HL-60/S4 treated with retinoic acid at 250 ng/mL for 4 days and 3 days (cell line): Measurements from ENCODE around the gene SH3D21.

ENCODE experiments used
- in situ Hi-C: fragments of 300-500 bp; cut with MboI; formaldehyde crosslinking; loops from 2 replicates; pipeline ENCODE4 v1.7.0; 2022; ENCODE audit warnings: low sequenced_read_pairs

SH3D21 gene

DNA sequence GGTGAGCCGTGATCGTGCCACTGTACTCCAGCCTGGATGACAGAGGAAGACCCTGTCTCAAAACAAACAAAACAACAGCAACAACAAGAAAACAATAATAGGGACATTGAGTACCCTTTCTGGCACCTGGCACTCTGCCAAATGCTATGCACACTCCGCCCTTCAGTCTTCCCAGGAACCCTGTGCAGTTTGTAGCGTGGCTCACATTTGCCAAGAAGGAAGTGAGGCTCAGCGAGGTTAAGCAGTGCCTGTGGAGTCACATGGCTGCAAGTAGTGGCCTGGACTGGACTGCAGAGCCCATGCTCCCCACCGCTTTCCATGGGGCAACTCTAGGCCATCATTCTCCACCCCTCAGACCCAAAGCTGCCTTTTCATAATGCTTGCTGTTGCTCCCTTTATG lies 22.5 kb downstream of the SH3D21 start:
- in situ Hi-C loops: no loop called here

DNA sequence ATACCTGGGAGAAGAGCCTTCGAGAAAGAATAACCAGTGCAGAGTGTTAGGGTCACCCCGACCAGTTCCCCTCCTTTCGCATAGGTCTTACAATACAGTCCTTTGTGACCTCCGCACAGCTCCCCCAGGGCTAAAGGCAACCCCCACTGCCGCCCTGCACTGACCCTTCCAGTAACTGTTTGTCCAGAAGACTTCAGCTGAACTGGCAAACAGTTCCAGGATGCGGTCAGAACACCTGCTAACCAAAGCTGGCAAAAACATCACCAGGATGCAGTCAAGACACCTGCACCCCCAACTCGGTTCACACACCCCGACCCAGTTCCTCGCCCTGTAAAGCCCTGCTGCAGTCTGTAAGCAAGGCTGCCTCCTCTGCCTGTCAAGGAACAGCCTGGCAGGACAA lies 23.6 kb downstream of the SH3D21 start:
- in situ Hi-C loops: no loop called here

DNA sequence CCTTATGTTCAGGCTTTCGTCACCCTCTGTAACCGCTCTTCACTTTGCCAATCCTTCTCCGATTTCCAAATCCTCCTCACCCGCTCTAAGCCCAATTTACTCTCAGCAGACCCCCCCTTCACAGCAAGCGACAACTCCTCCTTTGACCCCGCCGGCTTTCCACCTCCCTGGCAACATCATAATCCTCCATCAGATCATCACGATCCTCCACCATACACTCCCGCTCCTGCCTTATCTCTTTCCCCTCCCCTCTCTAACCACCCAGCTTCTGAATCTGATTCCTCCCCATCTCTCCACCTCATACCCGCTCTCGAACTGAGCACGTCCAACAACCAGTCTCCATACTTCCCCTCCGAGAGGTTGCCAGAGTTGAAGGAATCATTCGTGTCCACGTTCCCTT lies 24.8 kb downstream of the SH3D21 start:
- in situ Hi-C loops: no loop called here

DNA sequence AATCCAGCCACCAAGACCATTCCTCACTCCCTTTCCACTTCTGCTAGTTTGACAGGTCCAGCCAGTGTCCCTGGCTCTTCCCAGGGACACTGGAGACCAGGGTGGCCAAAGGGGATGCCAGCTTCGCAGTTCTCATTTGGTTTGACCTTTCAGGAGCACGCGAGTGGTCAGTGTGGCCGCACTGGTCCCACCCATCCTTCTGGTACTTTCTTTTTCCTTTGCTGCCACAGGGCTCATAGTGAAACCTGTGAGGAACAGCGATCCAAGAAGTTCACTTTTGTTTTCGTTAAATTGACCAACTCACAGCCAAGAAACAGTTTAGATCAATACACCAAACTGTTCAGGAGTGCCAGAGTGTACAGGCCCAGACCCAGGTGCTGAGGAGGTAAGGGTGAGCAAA lies 31.7 kb downstream of the SH3D21 start:
- in situ Hi-C loops: no loop called here

DNA sequence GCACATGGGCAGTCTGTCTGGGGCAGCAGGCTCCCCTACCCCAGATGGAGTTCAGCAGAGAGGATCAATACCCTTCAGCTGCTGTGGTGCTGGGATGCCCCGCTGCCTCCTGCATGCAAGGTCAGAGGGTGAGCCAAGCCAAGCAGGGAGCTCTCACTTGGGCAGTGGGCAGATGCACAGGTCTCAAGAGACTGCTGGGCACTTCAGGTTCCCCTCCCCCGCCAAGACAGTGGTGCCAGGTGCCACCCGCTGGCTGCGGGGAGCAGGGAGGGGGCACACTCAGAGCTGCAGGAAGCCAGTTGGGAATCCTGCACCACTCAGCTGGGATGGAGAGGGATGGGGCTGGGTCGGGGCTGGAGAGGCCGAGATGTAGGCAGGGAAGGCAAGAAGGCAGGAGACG lies 33.0 kb downstream of the SH3D21 start:
- in situ Hi-C loops: no loop called here

DNA sequence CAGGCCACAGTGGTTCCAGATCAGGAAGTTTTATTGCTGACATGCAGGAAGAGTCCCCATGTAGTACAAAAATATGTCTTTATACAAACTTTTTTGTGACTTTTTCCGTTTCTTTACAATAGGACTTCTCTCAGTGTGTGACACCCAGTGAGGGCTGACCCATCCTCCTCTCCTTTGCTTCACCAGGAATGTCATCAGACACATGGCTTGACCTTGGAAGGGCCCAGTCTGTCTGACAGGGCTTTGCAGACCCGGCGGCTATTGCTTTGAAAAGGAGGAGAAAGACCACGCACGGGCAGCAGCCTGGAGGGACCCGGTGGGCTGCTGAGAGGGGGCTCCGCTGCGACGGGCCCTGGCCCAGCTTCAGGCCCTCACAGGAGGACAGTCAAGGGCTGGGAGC lies 33.4 kb downstream of the SH3D21 start:
- in situ Hi-C loops: no loop called here

DNA sequence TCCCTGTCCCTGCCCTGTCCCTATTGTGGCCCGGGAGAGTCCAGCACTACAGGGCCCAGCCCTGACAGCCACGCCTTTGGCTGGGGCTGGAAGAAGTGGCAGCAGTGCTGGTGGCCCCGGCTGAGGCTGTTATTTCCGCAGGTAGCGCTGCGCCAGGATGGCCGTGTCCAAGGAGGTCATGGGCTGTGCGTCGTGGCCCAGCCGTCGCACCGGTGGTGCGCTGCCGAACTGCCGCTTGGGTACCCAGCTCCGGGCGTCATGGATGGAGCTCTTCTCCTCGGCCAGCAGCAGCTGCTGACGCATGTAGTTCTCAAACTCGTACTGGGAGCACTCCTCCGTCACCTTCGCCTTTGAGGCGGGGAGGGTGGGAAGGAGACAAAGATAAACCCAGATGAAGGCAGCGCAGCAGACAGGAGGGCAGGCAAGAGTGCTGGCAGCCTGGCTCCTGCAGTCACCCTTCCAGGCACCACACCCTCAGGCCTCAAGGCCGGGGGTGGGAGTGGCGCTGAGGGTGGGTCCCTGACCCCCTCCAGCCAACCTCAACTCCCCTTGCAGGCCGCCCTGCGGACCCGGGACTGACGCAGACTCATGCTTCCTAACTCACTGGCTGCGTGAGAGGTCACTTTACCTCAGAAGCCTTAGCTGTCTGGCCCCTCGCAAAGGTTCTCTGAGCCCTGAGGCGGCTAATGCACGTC lies 35.6 kb downstream of the SH3D21 start:
- in situ Hi-C loops: no loop called here

DNA sequence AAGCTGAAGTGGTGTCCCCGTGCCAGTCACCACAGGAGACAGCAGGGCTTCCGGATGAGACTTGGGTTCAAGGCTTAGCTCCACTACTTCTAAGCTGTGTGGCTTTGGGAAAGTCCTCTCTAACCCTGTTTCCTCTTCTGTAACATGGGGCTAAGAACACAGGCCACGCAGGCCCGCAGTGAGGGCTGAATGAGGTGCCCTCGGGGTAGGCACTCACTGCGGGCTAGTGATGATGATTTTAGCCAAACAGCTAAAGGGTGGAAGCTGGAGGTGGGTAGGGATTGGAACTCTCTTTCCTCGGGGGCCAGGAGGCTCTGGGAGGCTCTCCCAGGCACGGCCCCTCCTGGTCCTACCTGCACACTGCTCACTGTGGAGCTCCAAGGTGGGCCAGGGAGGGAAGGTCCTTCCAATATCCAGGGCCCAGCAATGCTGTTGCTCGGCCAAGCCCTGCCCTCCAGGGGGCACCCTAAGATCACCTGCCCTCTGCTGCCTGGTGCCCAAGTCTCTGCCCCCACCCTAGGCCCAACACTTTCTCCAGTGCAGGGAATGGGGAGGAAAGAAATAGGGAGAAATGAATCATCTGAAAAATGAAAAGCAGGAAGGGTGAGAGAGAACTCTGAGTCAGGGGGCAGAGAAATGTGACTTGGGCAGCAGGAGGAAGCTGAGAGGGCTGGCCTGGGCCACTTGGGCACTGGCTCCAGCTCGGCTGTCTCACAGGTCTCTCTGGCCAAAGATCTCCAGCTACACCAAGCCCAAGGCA lies 36.4 kb downstream of the SH3D21 start:
- in situ Hi-C loops: no loop called here

DNA sequence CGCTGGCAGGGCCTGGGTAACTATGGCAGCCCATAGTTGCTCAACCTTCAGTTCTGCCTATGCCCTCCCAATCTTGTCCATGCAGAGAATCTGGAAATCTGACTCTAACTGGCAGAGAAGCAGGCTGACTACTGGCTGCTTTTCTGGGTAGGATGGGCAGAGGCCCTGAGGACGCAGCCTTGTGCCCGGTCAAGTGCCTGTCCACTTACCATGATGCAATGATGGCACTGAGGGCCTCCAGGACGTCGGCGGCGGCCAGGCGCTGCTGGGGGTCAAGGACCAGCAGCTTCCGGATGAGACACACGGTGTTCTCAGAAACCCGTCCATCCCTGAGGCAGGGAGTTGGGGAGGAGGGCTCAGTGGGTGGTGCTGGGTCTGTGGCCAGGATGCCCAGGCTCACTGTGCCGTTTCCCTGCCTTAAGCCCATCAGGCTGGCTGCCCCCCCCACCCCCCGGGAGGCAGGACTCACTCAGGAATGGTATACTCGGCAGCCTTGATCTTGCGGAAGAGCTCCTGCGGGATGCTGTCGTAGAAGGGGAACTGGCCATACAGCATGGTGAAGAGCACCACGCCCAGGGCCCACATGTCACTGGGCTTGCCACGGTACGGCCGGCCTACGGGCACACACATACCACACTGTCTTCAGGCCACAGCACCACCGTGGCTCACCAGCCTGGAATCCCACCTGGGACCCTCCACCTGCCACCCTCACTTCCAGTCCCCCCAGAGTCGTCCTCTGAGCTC lies 37.7 kb downstream of the SH3D21 start:
- in situ Hi-C loops: no loop called here

DNA sequence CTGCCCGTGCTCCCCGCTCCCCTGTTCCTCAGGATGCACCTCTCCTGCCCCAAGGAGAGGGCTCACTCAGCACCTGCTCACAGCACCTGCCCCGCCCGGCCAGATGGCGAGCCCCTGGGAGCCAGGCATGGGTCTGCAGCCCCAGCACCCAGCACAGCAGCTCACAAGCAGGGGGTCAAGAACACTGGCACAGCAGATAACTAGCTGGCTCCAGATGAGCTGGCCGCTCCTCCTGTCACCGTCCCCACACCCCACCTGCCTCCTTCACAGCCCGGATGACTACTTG lies 38.2 kb downstream of the SH3D21 start:
- in situ Hi-C loops: no loop called here

DNA sequence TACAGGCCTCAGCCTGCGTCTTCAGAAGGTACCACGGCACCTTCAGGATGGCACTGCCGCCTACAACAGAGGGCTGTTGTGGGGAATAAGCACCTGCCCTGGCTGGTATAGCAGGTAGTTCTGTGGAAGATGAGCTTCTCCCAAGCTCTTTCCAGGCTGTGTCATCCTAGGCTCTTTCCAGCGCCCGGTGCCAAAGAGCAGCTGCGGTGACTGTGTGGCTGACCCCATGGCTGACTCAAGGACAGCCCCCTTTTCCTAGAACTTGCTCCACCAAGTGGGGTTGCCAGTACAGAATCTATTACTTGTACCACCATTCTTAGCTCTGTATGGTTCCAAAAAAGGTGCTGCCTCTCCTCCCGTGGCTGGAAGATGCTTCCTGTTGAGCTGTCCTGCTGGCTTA lies 39.2 kb downstream of the SH3D21 start:
- in situ Hi-C loops: no loop called here

DNA sequence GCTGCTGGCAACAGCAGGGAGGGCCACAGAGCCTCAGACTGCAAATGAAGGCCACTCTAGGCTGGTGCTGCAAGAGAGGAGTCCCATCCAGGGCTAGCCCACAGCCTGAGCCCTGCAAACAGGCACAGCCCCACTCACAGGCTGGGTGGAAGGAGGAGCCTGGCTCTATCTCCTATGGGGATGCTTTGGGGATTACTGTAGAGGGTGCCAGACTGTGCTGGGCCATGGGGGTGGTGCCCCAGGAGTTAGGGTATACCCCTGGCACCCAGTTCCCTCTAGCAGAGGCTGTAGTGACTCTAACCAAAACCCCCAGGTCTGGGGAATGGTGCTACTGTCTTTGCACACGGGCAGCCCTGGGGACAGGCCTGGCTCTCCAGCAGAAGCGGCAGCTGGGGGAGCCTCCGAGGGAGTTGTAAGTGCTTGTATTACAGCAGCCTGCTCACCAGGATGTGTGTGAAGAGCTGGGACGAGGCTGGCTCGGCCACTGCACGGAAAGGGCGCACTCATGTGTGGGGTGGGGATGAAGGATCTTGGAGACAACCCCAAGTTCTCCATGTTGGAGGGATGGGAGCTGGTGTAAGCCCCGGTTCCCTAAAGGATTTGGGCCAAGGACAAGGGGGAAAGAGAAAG lies 40.7 kb downstream of the SH3D21 start:
- in situ Hi-C loops: no loop called here

DNA sequence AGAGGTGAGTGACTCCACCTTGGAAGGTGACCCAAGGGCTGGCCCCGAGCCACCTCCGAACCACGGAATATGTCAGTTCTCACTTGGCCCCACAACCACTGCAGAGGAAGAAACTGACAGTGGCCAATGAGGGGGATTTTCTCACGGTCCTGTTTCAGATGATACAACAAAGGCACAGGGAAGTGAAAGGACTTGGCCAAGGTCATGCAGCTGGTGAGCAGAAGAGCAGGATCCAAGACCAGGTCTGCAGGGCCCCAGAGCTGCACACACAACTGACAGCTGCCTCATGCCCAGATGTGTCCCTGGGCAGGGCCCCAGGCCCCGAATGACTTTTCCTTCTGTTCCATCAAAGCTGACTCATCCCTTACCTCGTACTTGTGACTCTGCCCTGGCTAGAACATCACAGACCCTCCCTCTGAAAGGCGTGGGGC lies 43.1 kb downstream of the SH3D21 start:
- in situ Hi-C loops: no loop called here

DNA sequence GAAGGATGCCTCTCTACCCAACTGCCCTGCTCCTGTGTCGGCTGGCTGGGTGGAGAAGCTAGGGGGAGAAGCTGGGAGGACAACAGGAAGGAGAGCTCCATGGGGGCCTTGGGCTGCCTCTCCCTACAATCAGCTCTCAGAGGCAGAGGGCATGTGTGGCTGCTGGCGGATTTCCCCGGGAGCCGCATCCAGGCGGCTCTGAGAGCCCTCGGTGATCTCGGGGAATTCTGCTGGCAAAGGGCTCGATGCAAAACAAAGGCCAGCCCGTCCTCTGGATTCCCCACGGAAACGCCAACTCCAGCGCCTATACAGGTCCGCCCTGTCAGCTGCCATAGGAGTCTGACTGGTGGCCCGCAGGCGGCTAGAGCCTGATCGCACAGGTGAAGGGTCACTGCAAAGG lies 43.7 kb downstream of the SH3D21 start:
- in situ Hi-C loops: no loop called here

DNA sequence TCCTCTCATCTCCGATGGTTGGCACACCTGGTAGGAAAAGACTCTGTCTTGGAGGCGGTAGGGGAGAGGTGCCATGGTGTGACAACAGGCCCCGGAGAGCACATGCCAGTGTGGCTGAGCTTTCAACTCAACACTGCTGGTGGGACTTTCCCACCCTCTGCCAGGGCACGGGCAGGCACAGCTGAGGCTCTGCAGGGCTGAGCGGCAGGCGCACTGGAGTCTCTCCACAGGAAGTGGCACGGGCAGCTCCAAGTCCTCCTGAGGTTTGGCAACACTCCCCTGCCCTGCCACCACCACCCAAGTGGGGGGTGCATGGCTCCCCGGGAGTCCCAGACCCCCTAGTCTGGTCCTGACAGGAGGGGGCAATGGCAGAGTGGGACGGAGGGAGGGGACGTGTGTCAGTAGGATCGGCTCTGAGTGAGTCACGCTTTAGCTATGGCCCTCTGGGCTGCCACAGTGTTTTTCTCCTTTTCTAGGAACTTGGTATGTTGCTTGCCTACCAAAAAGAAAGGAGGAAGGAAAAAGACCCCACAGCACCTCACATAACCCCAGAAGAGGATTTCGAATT lies 44.6 kb downstream of the SH3D21 start:
- in situ Hi-C loops: no loop called here

DNA sequence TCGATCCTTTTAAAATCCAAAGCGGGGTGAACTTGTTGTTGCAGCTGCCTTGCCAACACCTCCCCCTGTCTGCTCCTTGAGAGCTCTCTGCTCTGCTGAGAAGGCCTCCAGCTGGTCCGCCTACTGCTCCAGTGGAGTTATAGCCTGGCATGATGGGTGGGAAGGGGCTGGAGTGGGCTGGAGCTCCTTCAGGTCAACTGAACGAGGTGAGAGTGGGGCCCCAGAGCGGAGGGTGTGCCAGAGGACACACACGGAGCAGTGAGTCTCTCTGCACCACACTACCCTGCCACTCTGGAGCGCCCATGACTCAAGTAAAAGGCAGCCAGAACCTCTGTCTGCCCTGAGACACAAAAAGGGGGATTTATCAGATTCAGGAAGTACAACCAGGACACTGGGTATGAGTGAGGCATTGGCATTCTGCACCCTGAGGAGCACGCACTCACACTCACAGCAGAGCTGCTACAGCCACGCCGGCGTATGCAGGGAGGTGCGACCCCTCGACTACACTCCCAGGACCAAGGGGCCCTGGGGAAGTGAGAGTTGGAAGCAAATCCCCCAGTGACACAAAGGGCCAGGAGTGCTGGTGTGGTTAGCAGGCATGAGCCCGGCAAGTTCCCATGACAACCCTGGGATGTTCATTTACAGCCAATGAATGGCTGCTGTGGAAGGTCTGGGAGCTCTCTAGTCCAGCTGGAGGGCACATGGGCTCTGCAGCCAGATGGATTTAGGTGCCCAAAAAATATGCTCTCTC lies 45.2 kb downstream of the SH3D21 start:
- in situ Hi-C loops: no loop called here

DNA sequence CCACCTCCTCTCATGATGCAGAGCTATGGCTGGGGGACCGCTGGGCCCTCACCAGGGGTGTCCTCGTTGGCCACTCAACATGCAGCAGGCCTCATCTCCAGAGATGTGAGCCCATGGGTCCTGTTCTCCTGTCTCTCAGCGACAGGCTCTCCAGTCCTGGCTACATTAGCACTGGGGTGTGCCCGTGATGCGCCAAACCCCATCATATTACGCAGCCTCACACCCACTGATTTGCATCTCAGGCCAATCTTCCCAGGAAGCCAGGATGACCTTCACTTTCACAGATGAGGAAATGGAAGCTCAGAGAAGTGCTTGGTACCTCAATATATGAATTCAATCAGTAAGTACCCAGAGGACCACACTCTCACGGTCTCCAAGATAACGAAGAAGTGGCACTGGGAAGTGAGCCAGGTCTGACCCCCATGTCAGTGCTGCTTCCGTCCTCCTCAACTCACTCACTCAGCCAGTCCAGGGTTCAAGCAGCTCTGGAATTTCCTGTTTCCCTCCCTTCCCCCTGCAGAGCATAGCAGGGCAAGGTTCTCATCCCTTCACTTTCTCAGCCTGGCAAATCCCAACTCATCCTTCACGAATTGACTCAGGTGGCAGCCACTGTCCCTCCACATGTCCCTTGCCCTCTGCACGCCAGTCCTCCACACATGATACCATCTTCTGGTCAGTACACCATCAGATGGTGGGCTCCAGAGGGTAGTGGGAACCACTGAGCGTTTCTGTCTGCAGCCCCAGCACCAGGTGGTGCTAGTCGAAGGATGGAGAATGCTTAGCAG lies 46.1 kb downstream of the SH3D21 start:
- in situ Hi-C loops: no loop called here

DNA sequence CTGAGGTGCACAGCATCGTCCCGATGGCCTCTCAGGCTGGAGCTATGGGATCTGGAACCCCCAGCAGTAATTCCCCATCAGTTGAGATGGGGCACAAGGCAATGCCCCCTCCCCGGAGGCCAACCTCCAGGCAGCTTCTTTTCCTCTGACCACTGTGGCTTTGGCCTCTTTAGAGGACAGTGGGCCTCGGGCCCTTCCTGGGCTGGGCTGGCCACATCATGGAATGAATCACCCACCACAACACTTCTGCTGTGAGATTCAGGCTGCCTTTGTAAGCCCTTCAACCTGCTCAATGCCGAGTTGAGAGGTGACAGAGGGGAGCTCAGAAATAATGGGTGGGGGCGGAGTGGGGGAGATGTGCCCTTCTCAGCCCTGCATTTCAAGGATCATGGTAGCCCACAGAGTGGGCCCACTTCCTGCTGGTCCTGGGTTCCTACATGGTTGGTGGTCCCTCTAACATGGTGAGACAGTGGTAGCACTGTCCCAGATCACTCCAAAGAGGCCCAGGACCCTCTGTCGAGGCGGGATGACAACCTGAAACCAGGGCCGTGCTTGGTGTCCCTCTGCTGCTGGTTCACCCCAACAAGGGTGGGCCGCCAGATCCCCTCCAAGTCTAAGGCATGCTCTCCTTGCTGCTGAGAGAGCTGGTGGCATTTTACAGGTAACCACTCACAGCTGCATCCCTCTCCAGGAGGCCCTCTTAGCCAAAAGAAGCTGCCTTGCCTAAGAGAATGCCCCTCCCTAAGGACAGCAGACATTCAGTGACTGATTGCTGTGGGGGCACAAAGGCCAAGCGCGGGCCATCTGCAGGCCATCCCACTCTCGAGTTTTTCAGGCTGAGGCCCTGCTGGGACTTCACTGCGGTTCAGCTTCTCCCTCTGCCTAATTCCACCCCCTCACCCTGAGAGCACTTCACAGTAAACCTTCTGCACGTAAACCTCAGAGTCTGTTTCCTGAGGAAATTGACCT lies 47.0 kb downstream of the SH3D21 start:
- in situ Hi-C loops: no loop called here

DNA sequence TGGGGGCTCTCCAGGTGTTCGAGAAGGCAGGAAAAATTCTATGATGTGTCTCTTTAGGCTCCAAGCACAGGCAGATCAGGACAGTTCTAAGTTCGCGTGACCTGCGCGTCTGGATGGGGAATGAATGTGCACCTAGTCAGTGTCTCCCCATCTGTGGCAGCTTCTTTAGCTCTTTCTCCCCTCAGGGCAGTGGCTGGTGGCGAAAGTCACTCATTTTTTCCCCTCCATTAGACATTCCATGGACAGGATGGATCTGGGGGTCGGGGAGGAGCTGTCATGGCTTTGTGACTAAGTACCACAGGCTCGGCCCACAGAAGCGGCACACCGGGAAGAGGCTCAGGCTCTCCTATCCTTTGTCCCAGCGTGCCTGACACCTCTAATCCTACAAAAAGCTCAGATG lies 48.3 kb downstream of the SH3D21 start:
- in situ Hi-C loops: no loop called here
